ENCODE results near the gene ARID5B. TPM values are rescaled to one million over a fixed set of nuclear protein-coding genes. Genes with fewer than 3 reads are reported as not detected.

The ARID5B gene
- total and polyA plus RNA-seq, 2 donors (not counting 1 experiment from before 2014, with no cell fraction given), result 22.4 to 237 TPM

GRCh38 chr10:62092301-62093030 lies 191.0 kb downstream of the ARID5B start:
- intact Hi-C loops (cut with micrococcal nuclease), result no loop called here
- WGBS (ENCODE audit: insufficient coverage), result 99% methylated on average over 17 of the region's 22 CpGs
- TF ChIP-seq EZH2 (IDR thresholded peaks at IDR 0.05; ENCODE audit: borderline replicate concordance, insufficient read depth, low read depth, low read length, poor library complexity, severe bottlenecking), result no peak
- no peak for TF ChIP-seq CTCF (IDR thresholded peaks at IDR 0.05)
- Mint-ChIP-seq H3K9me3 (ENCODE audit: insufficient read depth) (no peaks in the 10 kb centered on the region), H3K4me3 (no peak overlapping the region), H3K27me3 (no peaks in the 10 kb centered on the region), H3K27ac (peak overlapping the region; percentile 22), H3K4me1 (peaks cover 14% of the 10 kb centered on the region)
- ChIA-PET CTCF (no interaction called here), POLR2A (interaction anchor here (0.7 kb wide), 1 partner anchor 195 kb away, joined by 3 read pairs; no protein-coding TSS in a partner anchor)
- Histone ChIP-seq H3K9ac (ENCODE audit: low read length) (no peak overlapping the region), H3K4me1 (ENCODE audit: control insufficient read depth in 2 of 2, insufficient read depth in 2 of 2, low read length in 2 of 2) (peaks cover 6 to 12% of the 10 kb centered on the region in 2 donors), H3K4me3 (ENCODE audit: control extremely low read depth in 1 of 5, extremely low read depth in 1 of 5, insufficient read depth in 1 of 5, low read depth in 2 of 5, low read length in 4 of 5) (no peak overlapping the region), H3K27me3 (replicated peaks in 1 of 4; ENCODE audit: control extremely low read depth in 1 of 4, control insufficient read depth in 3 of 4, insufficient read depth in 4 of 4, low read length in 3 of 4) (no peaks in the 10 kb centered on the region), H3K36me3 (replicated peaks in 1 of 2; ENCODE audit: control extremely low read depth in 1 of 2, control insufficient read depth in 1 of 2, extremely low read depth in 1 of 2, insufficient read depth in 2 of 2, low read length in 1 of 2) (peaks cover 4 to 87% of the 10 kb centered on the region in 2 experiments), H2AFZ (ENCODE audit: insufficient read depth, low read depth, low read length, poor library complexity, severe bottlenecking) (no peak overlapping the region), H3K4me2 (replicated peaks; ENCODE audit: low read depth, low read length, poor library complexity, severe bottlenecking) (no peak overlapping the region), H3K27ac (ENCODE audit: low read length in 2 of 2) (no peak overlapping the region), H3K9me3 (ENCODE audit: control extremely low read depth in 1 of 3, control insufficient read depth in 2 of 3, insufficient read depth in 1 of 3, low read length in 2 of 3) (peaks cover 0 to 2% (median 0%) of the 10 kb centered on the region in 3 donors), H3K79me2 (ENCODE audit: control insufficient read depth, insufficient read depth, low read length) (peaks cover 45% of the 10 kb centered on the region), H4K20me1 (ENCODE audit: control insufficient read depth, insufficient read depth, low read length, poor library complexity, severe bottlenecking) (no peaks in the 10 kb centered on the region)
- no peak for DNase-seq
- no peak for ATAC-seq (ENCODE audit: low read depth)

DNA sequence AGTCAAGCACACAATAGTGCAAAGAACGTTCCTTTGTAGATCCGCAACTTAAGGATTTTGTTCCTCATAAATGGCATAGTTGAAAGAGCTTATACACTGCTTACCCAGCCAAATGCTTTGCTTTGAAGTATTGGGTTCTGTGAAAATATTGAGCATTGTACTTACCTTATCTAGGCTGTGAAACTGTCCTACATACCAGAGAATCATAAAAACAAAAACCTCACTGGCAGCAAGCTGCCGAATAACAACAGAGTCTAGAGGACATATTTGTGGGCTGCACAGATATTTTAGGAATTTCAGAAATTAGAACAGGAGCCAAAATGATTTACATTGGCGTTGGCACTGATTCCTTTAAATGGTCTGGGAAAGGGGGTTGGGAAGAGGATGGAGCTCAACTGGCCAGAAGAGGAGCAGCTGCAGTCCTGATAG lies 192.4 kb downstream of the ARID5B start:
- POLR2A ChIA-PET, result no interaction called here
- no peak overlapping the region for H3K9ac ChIP-seq (ENCODE audit: low read length)
- H3K4me3 ChIP-seq (ENCODE audit: control extremely low read depth in 1 of 5, extremely low read depth in 1 of 5, insufficient read depth in 1 of 5, low read depth in 2 of 5, low read length in 4 of 5), result no peak overlapping the region
- CTCF ChIA-PET, result no interaction called here
- no peak overlapping the region for H3K27ac ChIP-seq (ENCODE audit: low read length in 2 of 2)
- no peak for TF ChIP-seq EZH2 (IDR thresholded peaks at IDR 0.05; ENCODE audit: borderline replicate concordance, insufficient read depth, low read depth, low read length, poor library complexity, severe bottlenecking)
- no peak for TF ChIP-seq CTCF (IDR thresholded peaks at IDR 0.05)
- no peaks in the 10 kb centered on the region for H3K9me3 Mint-ChIP-seq (ENCODE audit: insufficient read depth)
- H3K27ac Mint-ChIP-seq, result no peak overlapping the region
- ATAC-seq (ENCODE audit: low read depth), result no peak
- intact Hi-C loops (cut with micrococcal nuclease), result no loop called here
- peaks cover 31% of the 10 kb centered on the region for H3K79me2 ChIP-seq (ENCODE audit: control insufficient read depth, insufficient read depth, low read length)
- peaks cover 5 to 75% of the 10 kb centered on the region in 2 experiments for H3K36me3 ChIP-seq (replicated peaks in 1 of 2; ENCODE audit: control extremely low read depth in 1 of 2, control insufficient read depth in 1 of 2, extremely low read depth in 1 of 2, insufficient read depth in 2 of 2, low read length in 1 of 2)
- WGBS (ENCODE audit: insufficient coverage), result 100% methylated on average over 1 of the region's 4 CpGs
- DNase-seq, result no peak
- no peak overlapping the region for H2AFZ ChIP-seq (ENCODE audit: insufficient read depth, low read depth, low read length, poor library complexity, severe bottlenecking)
- peaks cover 0 to 4% of the 10 kb centered on the region in 2 donors for H3K4me1 ChIP-seq (ENCODE audit: control insufficient read depth in 2 of 2, insufficient read depth in 2 of 2, low read length in 2 of 2)
- H3K27me3 ChIP-seq (replicated peaks in 1 of 4; ENCODE audit: control extremely low read depth in 1 of 4, control insufficient read depth in 3 of 4, insufficient read depth in 4 of 4, low read length in 3 of 4), result no peaks in the 10 kb centered on the region
- H4K20me1 ChIP-seq (ENCODE audit: control insufficient read depth, insufficient read depth, low read length, poor library complexity, severe bottlenecking), result no peaks in the 10 kb centered on the region
- peaks cover 17% of the 10 kb centered on the region for H3K4me1 Mint-ChIP-seq
- H3K4me3 Mint-ChIP-seq, result no peak overlapping the region
- no peak overlapping the region for H3K4me2 ChIP-seq (replicated peaks; ENCODE audit: low read depth, low read length, poor library complexity, severe bottlenecking)
- H3K9me3 ChIP-seq (ENCODE audit: control extremely low read depth in 1 of 3, control insufficient read depth in 2 of 3, insufficient read depth in 1 of 3, low read length in 2 of 3), result peaks cover 0 to 2% (median 0%) of the 10 kb centered on the region in 3 donors
- no peaks in the 10 kb centered on the region for H3K27me3 Mint-ChIP-seq

Data from B cell (primary cell).